OCI-LY1 (cell line): ENCODE results near the gene SHROOM3.

Source experiments
- H2AFZ ChIP-seq: fragments of 200-600 bp; sonication (generic), shearing (Covaris generic); 2 replicates; pipeline ENCODE4 v1.6.0; 2014; ENCODE audit warnings: antibody characterized with exemption, mild to moderate bottlenecking, low read length
- H3F3A ChIP-seq: fragments of 200-600 bp; sonication (generic), shearing (Covaris generic); 2 replicates; pipeline ENCODE4 v1.6.0; 2014; ENCODE audit warnings: mild to moderate bottlenecking, antibody characterized with exemption, low read length, moderate library complexity; ENCODE audit not compliant: insufficient read depth
- H3K27ac ChIP-seq: fragments of 200-600 bp; sonication (generic); 2 replicates; pipeline ENCODE4 v1.5.1; 2014; ENCODE audit warnings: low read length, mixed run types, mild to moderate bottlenecking, low read depth; ENCODE audit not compliant: poor library complexity, severe bottlenecking
- H3K27me3 ChIP-seq: fragments of 200-600 bp; sonication (generic); 2 replicates; pipeline ENCODE4 v1.6.0; 2014; ENCODE audit warnings: antibody characterized with exemption, mild to moderate bottlenecking, low read length, moderate library complexity; ENCODE audit not compliant: insufficient read depth
- H3K36me3 ChIP-seq: fragments of 200-600 bp; sonication (generic); 2 replicates; pipeline ENCODE4 v1.6.1; 2014; ENCODE audit warnings: mild to moderate bottlenecking, antibody characterized with exemption, low read length, moderate library complexity, mixed read lengths; ENCODE audit not compliant: insufficient read depth
- H3K4me1 ChIP-seq: fragments of 200-600 bp; sonication (generic); 2 replicates; pipeline ENCODE4 v1.5.1; 2014; ENCODE audit warnings: mild to moderate bottlenecking, low read length, moderate library complexity; ENCODE audit not compliant: insufficient read depth, severe bottlenecking
- H3K4me2 ChIP-seq: fragments of 200-600 bp; sonication (generic), shearing (Covaris generic); 2 replicates; pipeline ENCODE4 v1.6.1; 2014; ENCODE audit warnings: low read length
- H3K4me3 ChIP-seq: fragments of 200-600 bp; sonication (generic); 2 replicates; pipeline ENCODE4 v1.5.1; 2014; ENCODE audit warnings: low read length, low read depth, mild to moderate bottlenecking, mixed read lengths; ENCODE audit not compliant: poor library complexity, severe bottlenecking
- H3K79me2 ChIP-seq: fragments of 200-600 bp; shearing (Covaris generic); 2 replicates; pipeline ENCODE4 v1.6.1; 2016; ENCODE audit warnings: mixed run types, low read length, mixed read lengths; ENCODE audit not compliant: insufficient read depth
- H3K9ac ChIP-seq: fragments of 200-600 bp; sonication (generic), shearing (Covaris generic); 2 replicates; pipeline ENCODE4 v1.6.1; 2014; ENCODE audit warnings: mild to moderate bottlenecking, low read length, mixed read lengths
- H3K9me2 ChIP-seq: fragments of 200-600 bp; sonication (generic), shearing (Covaris generic); 2 replicates; pipeline ENCODE4 v1.6.1; 2014; ENCODE audit warnings: low read depth, mild to moderate bottlenecking, low read length, mixed read lengths
- H3K9me3 ChIP-seq: fragments of 200-600 bp; shearing (Covaris generic); 2 replicates; pipeline ENCODE4 v1.6.1; 2014; ENCODE audit warnings: low read length, mixed read lengths
- H4K20me1 ChIP-seq: fragments of 200-600 bp; sonication (generic), shearing (Covaris generic); 2 replicates; pipeline ENCODE4 v1.6.0; 2016; ENCODE audit warnings: mild to moderate bottlenecking, low read length; ENCODE audit not compliant: insufficient read depth
- CTCF ChIP-seq: fragments of 200-600 bp; sonication (generic), shearing (Covaris generic); IDR thresholded peaks from 2 replicates; pipeline ENCODE4 v1.5.1; 2017; ENCODE audit warnings: mild to moderate bottlenecking, antibody characterized with exemption, low read length, moderate library complexity, mixed read lengths
- EZH2 ChIP-seq: fragments of 200-600 bp; sonication (generic), shearing (Covaris generic); IDR thresholded peaks from 2 replicates; pipeline ENCODE4 v1.8.0; 2017; ENCODE audit warnings: borderline replicate concordance, mixed run types, mild to moderate bottlenecking, antibody characterized with exemption, low read length, moderate library complexity, mixed read lengths

Gene SHROOM3

GRCh38 chr4:76733068-76733771 lies 298.2 kb downstream of the SHROOM3 start:
- TF ChIP-seq EZH2 (no peak), CTCF (no peak)
- no peaks in the 10 kb centered on the region for H3K79me2 ChIP-seq
- H3K9me2 ChIP-seq, result no peaks in the 10 kb centered on the region
- H3K27ac ChIP-seq, result no peak overlapping the region
- no peaks in the 10 kb centered on the region; the same call in 1 of the 2 replicates for H3K27me3 ChIP-seq
- no peak overlapping the region for H3K4me3 ChIP-seq
- no peak overlapping the region for H2AFZ ChIP-seq
- no peaks in the 10 kb centered on the region for H4K20me1 ChIP-seq
- H3K36me3 ChIP-seq, result no peaks in the 10 kb centered on the region
- no peak overlapping the region for H3K9ac ChIP-seq
- H3K9me3 ChIP-seq, result no peaks in the 10 kb centered on the region
- no peaks in the 10 kb centered on the region for H3F3A ChIP-seq
- no peak overlapping the region for H3K4me2 ChIP-seq
- no peaks in the 10 kb centered on the region for H3K4me1 ChIP-seq

- Histone ChIP-seq H3K27me3 (no peaks in the 10 kb centered on the region; the same call in 1 of the 2 replicates), H3K9ac (no peak overlapping the region)
- TF ChIP-seq CTCF (no peak), EZH2 (no peak)
These were observed 301.4 kb downstream of the SHROOM3 start for GRCh38 chr4:76736414-76736813.

GRCh38 chr4:76737180-76737579 lies 302.2 kb downstream of the SHROOM3 start:
- no peak overlapping the region for H2AFZ ChIP-seq
- no peak overlapping the region for H3K4me3 ChIP-seq
- no peaks in the 10 kb centered on the region for H3K79me2 ChIP-seq
- TF ChIP-seq CTCF, result no peak
- H3K27me3 ChIP-seq, result no peaks in the 10 kb centered on the region; the same call in 1 of the 2 replicates
- H3F3A ChIP-seq, result no peaks in the 10 kb centered on the region
- H3K27ac ChIP-seq, result no peak overlapping the region
- no peaks in the 10 kb centered on the region for H3K36me3 ChIP-seq
- no peaks in the 10 kb centered on the region for H3K4me1 ChIP-seq
- no peaks in the 10 kb centered on the region for H3K9me2 ChIP-seq
- no peak overlapping the region for H3K4me2 ChIP-seq
- H4K20me1 ChIP-seq, result no peaks in the 10 kb centered on the region
- H3K9ac ChIP-seq, result no peak overlapping the region
- H3K9me3 ChIP-seq, result no peaks in the 10 kb centered on the region

More at GRCh38 chr4:76736414-76736813, 301.4 kb downstream of the SHROOM3 start:
- no peaks in the 10 kb centered on the region for H4K20me1 ChIP-seq
- no peak overlapping the region for H3K27ac ChIP-seq
- no peaks in the 10 kb centered on the region for H3K36me3 ChIP-seq
- no peaks in the 10 kb centered on the region for H3K9me2 ChIP-seq
- H3K4me1 ChIP-seq, result no peaks in the 10 kb centered on the region
- H3K4me2 ChIP-seq, result no peak overlapping the region
- no peak overlapping the region for H2AFZ ChIP-seq
- no peaks in the 10 kb centered on the region for H3K9me3 ChIP-seq
- H3K79me2 ChIP-seq, result no peaks in the 10 kb centered on the region
- H3F3A ChIP-seq, result no peaks in the 10 kb centered on the region
- H3K4me3 ChIP-seq, result no peak overlapping the region
